ENCODE results near the gene SNN.

- no peak for TF ChIP-seq TAF1 (IDR thresholded peaks at IDR 0.05; ENCODE audit: low read depth)
- TF ChIP-seq EZH2 (IDR thresholded peaks at IDR 0.05; ENCODE audit: borderline replicate concordance, insufficient read depth, low read length, poor library complexity, severe bottlenecking): no peak
Observed at GRCh38 chr16:11672206-11673090, 4.2 kb downstream of the SNN start.

All from neural cell (in vitro differentiated cells).